A172 (cell line): ENCODE results near the gene OR8A1. TPM values are rescaled to one million over a fixed set of nuclear protein-coding genes. Genes with fewer than 3 reads are reported as not detected.
A peak's percentile ranks its signal among the peaks of the same experiment; 100 is the strongest.
"Not testable (repeated sequence)": the region's sequence is repeated elsewhere in the genome, so short reads cannot be mapped to it uniquely, and the experiment has no call there.

Experiments
- DNase-seq: peaks from one replicate; pipeline ENCODE4 v3.0.0-alpha.2; 2015; ENCODE audit warnings: low spot score
- total RNA-seq: library from RNA; depleted of rRNA; stranded (reverse); fragments of >200 nt; shearing (Covaris generic); gene quantifications from 2 replicates; pipeline ENCODE4 v1.2.3, GENCODE V29; 2014; rRNA removed

The OR8A1 gene
- total RNA-seq, 1 experiment from 2014 or later, result not detected

DNA sequence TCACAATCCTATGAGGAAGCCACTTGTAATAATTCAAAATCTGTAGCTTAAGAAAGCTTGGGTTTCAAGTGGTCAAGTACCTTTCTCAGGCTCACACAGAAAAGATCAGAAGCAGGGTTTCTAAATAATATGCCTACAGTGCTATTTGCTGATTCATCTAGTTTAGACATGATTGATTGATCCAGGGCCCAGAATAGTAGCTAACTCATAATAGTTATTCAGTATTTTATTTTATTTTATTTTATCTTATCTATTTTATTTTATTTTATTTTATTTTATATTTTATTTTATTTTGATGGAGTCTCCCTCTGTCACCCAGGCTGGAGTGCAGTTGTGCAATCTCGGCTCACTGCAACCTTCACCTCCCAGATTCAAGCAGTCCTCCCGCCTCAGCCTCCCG lies 25.5 kb downstream of the OR8A1 start:
- no peak for DNase-seq

DNA sequence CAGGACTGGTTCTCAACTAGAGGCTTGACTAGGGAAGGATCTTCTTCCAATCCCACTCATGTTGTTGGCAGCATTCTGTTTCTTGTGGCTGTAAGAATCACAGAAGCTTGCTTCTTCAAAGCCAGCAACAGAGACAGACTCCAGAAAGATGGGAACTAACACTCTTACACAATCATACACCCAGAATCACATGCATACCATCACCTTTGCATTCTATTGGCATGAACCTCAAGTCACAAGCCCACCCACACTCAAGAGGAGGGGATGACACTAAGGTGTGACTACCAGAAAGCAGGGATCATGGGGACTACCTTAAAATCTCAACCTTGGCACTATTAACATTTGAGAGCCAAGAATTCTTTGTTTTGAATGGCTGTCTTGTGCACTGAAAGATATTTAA lies 27.8 kb downstream of the OR8A1 start:
- DNase-seq, result no peak

DNA sequence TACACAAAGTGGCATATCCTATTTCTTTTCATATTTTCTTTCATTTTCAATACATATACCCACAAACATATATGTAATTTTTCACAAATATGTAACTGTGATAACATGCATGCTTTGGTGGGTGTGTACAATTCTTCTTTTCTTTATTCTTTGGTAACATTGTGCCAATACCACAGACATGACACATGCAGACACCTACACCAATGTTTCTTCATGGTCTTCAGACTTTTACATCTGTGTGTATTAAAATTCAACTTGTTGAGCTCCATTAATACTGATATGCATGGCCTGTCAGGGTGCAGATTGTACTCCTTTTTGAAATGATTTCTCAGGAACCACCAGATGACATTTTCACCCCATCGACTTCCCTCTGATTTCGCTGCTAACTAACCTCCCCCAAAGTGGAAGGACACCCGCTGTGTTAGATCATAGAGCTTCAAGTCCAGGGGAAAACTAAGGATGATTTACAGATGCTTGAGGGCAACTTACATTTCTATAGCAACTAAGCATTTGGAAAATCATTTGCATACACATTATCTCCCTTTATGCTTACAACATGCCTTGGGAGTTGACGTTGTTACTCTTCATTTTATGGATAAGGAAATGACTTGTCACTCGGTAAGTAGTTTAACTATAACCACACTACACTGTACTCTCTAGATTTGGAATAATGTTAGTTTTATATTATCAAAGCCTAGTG lies 31.0 kb downstream of the OR8A1 start:
- no peak for DNase-seq

GRCh38 chr11:124602193-124602592 lies 32.4 kb downstream of the OR8A1 start:
- DNase-seq, result peak; percentile 70

DNA sequence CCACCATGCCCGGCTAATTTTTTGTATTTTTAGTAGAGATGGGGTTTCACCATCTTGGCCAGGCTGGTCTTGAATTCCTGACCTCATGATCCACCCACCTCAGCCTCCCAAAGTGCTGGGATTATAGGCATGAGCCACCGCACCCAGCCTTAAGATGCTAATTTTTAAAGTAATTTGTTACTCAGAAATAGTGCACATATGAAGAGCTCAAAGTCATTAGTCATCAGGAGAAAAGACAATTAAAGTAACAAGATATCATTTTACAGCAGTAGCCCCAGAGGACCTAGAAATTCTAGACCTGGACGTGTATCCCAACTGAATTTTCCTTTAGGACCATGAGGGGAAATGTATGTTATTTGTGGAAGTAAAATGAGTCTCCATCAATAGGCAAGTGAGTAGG lies 32.9 kb downstream of the OR8A1 start:
- DNase-seq, result not testable (repeated sequence)

- DNase-seq, result no peak
These were observed 35.9 kb downstream of the OR8A1 start for GRCh38 chr11:124605719-124606118.

DNA sequence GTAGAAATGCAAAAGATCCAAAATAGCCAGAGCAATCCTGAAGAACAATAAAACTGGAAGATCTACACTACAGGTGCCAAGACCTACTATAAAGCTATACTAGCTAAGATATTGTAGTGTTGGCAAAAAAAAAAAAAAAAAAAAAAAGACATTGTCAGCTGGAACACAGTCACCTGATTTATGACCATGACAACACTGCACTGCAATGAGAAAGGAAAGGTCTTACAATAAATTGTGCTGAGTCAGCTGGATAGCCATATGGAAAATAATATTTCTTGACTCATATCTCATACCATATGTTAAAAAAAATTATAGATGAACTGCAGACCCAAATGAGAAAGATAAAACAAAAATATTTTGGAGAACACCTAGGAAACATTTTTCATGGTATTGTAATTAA lies 38.4 kb downstream of the OR8A1 start:
- DNase-seq, result peak; percentile 22

DNA sequence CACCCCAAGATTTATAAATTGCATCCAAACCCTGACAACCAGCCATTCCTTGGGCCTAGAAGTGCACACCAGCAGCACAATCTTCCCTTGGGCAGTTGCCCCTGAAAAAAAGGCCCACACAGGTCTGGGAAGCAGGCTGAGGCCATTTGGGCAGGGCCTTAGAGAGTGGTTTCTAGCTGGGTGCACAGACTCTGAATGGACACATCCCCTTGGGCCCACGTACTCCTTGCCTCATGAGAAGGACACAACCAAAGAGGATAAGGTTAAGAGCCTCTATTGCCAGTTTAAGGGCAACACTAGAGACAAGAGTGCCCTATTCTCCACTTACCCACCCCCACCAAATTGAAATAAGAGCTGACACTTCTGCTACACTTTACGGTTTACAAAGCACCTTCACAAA lies 40.5 kb downstream of the OR8A1 start:
- no peak for DNase-seq

DNA sequence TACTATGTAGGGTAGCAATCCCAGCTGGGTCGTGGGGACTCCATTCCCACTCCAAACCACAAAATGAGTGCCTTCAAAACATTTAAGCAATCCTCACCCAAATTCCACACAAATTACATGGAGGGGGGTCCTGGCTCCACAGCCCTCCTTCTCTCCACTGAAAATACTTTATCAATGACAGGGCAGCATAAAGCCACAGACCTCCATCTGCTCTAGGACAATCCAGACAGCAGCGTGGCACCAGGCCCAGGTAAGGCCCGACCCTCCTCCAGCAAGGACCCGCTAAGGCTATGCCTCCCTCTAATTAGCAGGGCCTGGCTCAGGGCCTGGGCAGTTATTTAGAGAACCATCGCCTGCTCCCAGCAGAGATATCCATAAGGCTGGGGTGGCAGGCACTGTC lies 41.3 kb downstream of the OR8A1 start, which contains the start of gene PANX3:
Gene PANX3, plus strand, starts transcription at position 365 of the 400 bp plus-strand sequence. CDS start 129 bp downstream, outside the sequence.
- no peak for DNase-seq

DNA sequence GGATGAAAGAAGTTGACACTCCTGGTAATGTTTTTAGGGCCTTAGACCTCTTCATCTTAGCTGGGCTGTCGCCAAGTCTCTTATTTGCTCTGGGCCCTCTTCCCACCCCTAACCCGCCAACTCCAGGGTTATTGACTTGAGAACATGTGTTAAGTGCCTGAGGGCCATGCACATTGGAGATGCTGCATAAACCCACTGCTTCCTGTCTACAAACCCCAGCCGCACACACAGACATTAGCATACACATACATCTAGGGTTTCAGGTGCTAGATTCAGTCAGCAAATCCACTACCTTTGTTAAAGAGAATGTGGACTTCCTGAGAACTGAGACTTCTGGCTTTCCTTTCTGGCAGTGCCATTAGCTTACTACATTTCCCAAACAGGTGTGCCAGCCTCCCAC lies 42.2 kb downstream of the OR8A1 start:
- no peak for DNase-seq

GRCh38 chr11:124612567-124613246 lies 42.9 kb downstream of the OR8A1 start:
- DNase-seq, result no peak

DNA sequence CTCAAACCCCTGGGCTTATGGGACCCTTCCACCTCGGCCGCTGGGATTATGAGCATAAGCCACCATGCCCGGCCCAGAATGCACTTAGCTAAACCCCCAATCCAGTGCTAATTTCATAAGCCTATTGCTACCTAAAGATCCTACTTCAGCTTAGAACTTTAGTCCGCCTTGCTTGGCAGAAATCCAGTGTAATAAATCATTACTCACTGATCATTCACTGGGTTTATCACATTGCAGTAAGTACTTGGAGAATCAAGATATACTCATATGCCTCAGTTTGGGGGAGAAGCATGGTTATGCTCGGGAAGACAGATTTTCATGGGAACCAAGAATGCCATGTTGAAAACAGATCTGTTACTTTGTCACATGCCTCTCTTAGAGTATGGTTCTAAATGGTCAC lies 49.1 kb downstream of the OR8A1 start:
- DNase-seq, result no peak

Other genes starting within 250 kb of the OR8A1 start
- not detected in 2 replicates for gene OR8D2, start 249.8 kb upstream of the OR8A1 start, total RNA-seq
- not detected in 2 replicates for gene OR8B2, start 185.5 kb upstream of the OR8A1 start, total RNA-seq
- gene OR8B3, start 171.0 kb upstream of the OR8A1 start, total RNA-seq, result not detected in 2 replicates
- not detected in 2 replicates for gene OR8B4, start 145.1 kb upstream of the OR8A1 start, total RNA-seq
- not detected in 2 replicates for gene OR8B8, start 124.3 kb upstream of the OR8A1 start, total RNA-seq
- gene OR8B12, start 26.3 kb upstream of the OR8A1 start, total RNA-seq, result not detected in 2 replicates
- not detected in 2 replicates for gene PANX3, start 41.4 kb downstream of the OR8A1 start, total RNA-seq
- 13.9 and 14.3 TPM in 2 replicates for gene TBRG1, start 52.9 kb downstream of the OR8A1 start, total RNA-seq
- gene SIAE, start 103.7 kb downstream of the OR8A1 start, total RNA-seq, result 8.6 and 12.3 TPM in 2 replicates
- 30.9 and 37.5 TPM in 2 replicates for gene SPA17, start 103.9 kb downstream of the OR8A1 start, total RNA-seq
- 0.45 and 0.46 TPM in 2 replicates for gene NRGN, start 169.9 kb downstream of the OR8A1 start, total RNA-seq
- gene VSIG2, start 182.3 kb downstream of the OR8A1 start, total RNA-seq, result not detected in 2 replicates
- 0.10 TPM in 2 replicates for gene ESAM, start 192.3 kb downstream of the OR8A1 start, total RNA-seq
- 6.7 and 9.6 TPM in 2 replicates for gene MSANTD2, start 230.4 kb downstream of the OR8A1 start, total RNA-seq